ENCODE measurements around the gene AQP10. TPM values are rescaled to one million over a fixed set of nuclear protein-coding genes. Genes with fewer than 3 reads are reported as not detected.
A peak's percentile ranks its signal among the peaks of the same experiment; 100 is the strongest.
"Not testable (repeated sequence)": the region's sequence is repeated elsewhere in the genome, so short reads cannot be mapped to it uniquely, and the experiment has no call there.

Gene AQP10
- total RNA-seq, 4 donors from 2014 or later = not detected

DNA sequence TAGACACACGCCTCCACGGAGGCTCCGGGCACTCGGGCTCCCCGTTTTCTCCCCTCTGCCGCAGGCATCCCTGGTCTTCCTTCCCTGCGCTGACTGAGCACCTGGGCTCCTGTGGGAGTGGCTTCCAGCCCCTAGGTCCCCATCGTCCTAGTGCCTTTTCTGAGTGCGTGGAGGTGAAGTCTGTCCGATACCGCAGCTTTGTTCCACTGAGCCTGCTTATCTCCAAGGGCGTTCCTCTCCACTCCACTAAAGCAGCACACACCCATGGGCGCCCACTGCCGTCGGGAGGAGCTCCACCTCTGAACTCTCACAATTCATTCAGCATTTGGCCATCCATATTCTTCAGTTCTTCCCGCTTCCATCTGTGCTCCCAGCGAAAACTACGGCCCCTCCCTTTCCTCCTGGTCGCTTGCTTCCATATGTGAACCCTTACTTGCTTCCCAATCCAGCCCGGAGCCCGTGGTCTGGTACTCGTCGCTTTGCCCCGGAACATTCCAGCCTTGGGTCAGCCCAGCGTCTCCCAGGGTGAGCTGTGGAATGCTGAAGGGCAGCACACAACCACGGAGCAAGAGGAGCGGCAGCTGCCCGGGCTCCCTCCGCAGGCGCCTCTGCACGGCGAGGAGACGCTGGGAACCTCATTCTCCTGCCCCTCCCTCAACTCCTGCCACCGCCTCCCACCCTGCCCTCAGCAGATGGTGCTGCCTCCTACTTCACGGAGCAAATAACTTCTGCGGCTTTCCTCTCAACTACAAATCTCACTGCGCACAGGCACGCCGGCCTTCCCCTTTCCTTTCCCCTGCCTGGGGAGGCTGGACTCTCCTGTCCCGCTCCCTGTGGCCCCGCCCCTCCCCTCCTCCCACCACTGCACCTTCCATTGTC, 31.9 kb downstream of the AQP10 start:
- intact Hi-C loops (cut with DNase I) = loop anchor here (10.0 kb wide), 1 partner anchor 52 kb away; the partner anchor contains the start of gene IL6R
- peaks cover 18 to 19% of the 10 kb centered on the region in 2 donors for H3K36me3 ChIP-seq
- H3K9me3 ChIP-seq = no peaks in the 10 kb centered on the region
- peaks cover 6 to 15% of the 10 kb centered on the region in 2 donors for H3K4me1 ChIP-seq
- peak overlapping the region in 1 of 3 donors; percentile 18 for H3K4me3 ChIP-seq (replicated peaks in 1 of 3)
- WGBS, 2 donors = 2 to 5% methylated on average over 34 to 41 of the region's 41 CpGs
- DNase-seq = peak; percentile 68 to 74
- peak overlapping the region in 1 of 3 donors; percentile 32 for H3K27ac ChIP-seq
- TF ChIP-seq, protein P1, sequence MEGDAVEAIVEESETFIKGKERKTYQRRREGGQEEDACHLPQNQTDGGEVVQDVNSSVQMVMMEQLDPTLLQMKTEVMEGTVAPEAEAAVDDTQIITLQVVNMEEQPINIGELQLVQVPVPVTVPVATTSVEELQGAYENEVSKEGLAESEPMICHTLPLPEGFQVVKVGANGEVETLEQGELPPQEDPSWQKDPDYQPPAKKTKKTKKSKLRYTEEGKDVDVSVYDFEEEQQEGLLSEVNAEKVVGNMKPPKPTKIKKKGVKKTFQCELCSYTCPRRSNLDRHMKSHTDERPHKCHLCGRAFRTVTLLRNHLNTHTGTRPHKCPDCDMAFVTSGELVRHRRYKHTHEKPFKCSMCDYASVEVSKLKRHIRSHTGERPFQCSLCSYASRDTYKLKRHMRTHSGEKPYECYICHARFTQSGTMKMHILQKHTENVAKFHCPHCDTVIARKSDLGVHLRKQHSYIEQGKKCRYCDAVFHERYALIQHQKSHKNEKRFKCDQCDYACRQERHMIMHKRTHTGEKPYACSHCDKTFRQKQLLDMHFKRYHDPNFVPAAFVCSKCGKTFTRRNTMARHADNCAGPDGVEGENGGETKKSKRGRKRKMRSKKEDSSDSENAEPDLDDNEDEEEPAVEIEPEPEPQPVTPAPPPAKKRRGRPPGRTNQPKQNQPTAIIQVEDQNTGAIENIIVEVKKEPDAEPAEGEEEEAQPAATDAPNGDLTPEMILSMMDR (IDR thresholded peaks at IDR 0.05) = no peak
- TF ChIP-seq POLR2A (IDR thresholded peaks at IDR 0.05) = peak in 1 of 2 donors; percentile 24
- H3K27me3 ChIP-seq = no peaks in the 10 kb centered on the region

DNA sequence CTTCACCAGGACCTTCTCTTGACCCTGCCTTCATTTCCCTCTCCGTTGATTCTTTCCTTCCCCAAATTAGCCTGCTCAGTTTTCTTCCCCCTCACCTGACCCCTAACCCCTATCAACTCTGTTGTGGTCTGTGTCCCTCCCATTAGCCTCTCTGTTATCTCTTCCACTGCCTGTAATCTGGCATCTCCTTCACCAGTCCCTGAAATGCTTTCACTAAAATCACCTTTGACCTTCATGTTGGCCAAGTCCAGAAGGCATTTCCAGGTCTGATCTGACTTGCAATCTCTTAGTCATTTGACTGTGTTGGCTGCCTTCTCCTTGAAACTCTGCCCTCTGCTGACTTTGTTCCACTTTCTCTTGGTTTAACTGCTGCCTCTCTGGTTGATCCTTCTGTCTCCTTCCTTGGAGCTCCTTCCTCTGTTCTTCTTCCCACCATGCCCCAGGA, 32.6 kb downstream of the AQP10 start:
- Histone ChIP-seq H3K36me3 (peaks cover 13 to 14% of the 10 kb centered on the region in 2 donors), H3K9me3 (no peaks in the 10 kb centered on the region), H3K27me3 (no peaks in the 10 kb centered on the region), H3K4me3 (replicated peaks in 1 of 3) (peak overlapping the region in 1 of 3 donors; percentile 18), H3K4me1 (peaks cover 6 to 15% of the 10 kb centered on the region in 2 donors), H3K27ac (peak overlapping the region in 1 of 3 donors; percentile 32)
- DNase-seq = peak in 1 of 2 donors; percentile 10
- TF ChIP-seq, protein P1 (IDR thresholded peaks at IDR 0.05) = peak in 1 of 6 experiments; percentile 27
- no peak for TF ChIP-seq POLR2A (IDR thresholded peaks at IDR 0.05)
- WGBS, 2 donors = 42 to 63% methylated on average over 1 of the region's 1 CpG
- intact Hi-C loops (cut with DNase I) = loop anchor here (10.0 kb wide), 1 partner anchor 51 kb away; the partner anchor contains the start of gene IL6R

DNA sequence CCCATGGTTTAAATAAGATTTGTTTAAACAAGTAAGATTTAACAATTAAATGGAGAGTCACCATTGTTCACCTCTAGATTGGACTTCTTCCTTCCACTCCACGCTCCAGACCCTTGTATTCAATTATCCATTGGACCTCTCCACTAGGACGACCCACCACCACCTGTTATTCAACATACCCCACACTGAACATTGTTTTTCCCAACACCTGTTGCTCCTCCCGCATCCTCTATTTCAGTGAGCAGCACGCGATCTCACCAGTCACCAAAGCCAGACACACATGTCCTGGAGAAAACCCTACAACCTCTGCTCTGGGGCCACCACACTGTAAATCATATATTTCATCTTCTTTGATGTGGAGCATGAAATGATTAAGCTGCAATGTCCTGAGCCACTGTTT, 33.1 kb downstream of the AQP10 start:
- H3K36me3 ChIP-seq = peaks cover 8 to 10% of the 10 kb centered on the region in 2 donors
- no peaks in the 10 kb centered on the region for H3K9me3 ChIP-seq
- no peak overlapping the region for H3K27ac ChIP-seq
- intact Hi-C loops (cut with DNase I) = loop anchor here (10.0 kb wide), 1 partner anchor 51 kb away; the partner anchor contains the start of gene IL6R
- H3K4me1 ChIP-seq = peaks cover 6 to 15% of the 10 kb centered on the region in 2 donors
- no peaks in the 10 kb centered on the region for H3K27me3 ChIP-seq
- no peak for TF ChIP-seq POLR2A (IDR thresholded peaks at IDR 0.05)
- TF ChIP-seq, protein P1 (IDR thresholded peaks at IDR 0.05) = no peak
- H3K4me3 ChIP-seq (replicated peaks in 1 of 3) = no peak overlapping the region
- DNase-seq = no peak
- 95 to 96% methylated on average over 5 of the region's 5 CpGs for WGBS, 2 donors

DNA sequence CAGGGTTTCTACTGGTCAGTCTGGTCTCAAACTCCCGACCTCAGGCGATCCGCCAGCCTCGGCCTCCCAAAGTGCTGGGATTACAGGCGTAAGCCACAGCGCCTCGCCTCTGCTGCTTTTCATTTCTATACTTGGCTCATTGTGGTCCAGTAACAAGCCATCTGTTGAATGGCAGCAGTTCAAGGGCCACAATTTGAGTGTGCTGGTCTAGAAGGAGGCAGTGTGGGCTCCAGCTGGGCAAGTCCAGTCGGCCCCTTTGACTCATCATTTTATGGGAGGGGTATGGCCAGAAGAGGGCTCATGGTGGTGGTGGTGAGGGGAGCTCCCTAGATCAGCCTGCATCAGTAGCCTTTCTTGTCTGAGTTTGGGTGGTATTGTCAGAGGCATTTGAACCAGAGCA, 37.6 kb downstream of the AQP10 start:
- TF ChIP-seq POLR2A (IDR thresholded peaks at IDR 0.05) = no peak
- TF ChIP-seq, protein P1 (IDR thresholded peaks at IDR 0.05) = no peak
- H3K36me3 ChIP-seq = no peaks in the 10 kb centered on the region
- H3K4me1 ChIP-seq = peaks cover 0 to 2% of the 10 kb centered on the region in 2 donors
- no peak overlapping the region for H3K4me3 ChIP-seq (replicated peaks in 1 of 3)
- WGBS, 2 donors = 94 to 96% methylated on average over 8 of the region's 8 CpGs
- H3K9me3 ChIP-seq = no peaks in the 10 kb centered on the region
- intact Hi-C loops (cut with DNase I) = loop anchor here (10.0 kb wide), 1 partner anchor 46 kb away; the partner anchor contains the start of gene IL6R
- no peaks in the 10 kb centered on the region for H3K27me3 ChIP-seq
- DNase-seq = no peak
- H3K27ac ChIP-seq = no peak overlapping the region

DNA sequence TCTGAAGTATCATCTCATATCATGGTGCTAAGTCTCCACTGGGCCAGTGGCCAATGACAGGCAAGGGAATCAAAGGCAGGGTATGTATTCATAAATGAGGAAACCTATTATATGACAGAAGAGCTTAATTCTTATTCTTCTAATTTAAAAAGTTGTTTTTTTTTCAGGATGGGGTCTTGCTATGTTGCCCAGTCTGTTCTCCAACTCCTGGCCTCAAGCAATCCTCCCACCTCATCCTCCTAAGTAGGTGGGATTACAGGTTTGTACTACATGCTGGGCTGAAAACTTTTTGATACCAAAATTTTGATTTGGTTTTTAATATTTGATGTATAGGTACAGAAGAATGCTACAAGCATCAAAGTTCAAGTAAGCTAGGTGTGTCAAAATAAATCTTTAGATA, 39.4 kb downstream of the AQP10 start:
- DNase-seq = no peak
- Histone ChIP-seq H3K4me1 (no peaks in the 10 kb centered on the region), H3K27ac (no peak overlapping the region), H3K9me3 (no peaks in the 10 kb centered on the region), H3K4me3 (replicated peaks in 1 of 3) (no peak overlapping the region), H3K27me3 (no peaks in the 10 kb centered on the region), H3K36me3 (no peaks in the 10 kb centered on the region)
- intact Hi-C loops (cut with DNase I) = no loop called here
- no peak for TF ChIP-seq POLR2A (IDR thresholded peaks at IDR 0.05)
- TF ChIP-seq, protein P1 (IDR thresholded peaks at IDR 0.05) = no peak

DNA sequence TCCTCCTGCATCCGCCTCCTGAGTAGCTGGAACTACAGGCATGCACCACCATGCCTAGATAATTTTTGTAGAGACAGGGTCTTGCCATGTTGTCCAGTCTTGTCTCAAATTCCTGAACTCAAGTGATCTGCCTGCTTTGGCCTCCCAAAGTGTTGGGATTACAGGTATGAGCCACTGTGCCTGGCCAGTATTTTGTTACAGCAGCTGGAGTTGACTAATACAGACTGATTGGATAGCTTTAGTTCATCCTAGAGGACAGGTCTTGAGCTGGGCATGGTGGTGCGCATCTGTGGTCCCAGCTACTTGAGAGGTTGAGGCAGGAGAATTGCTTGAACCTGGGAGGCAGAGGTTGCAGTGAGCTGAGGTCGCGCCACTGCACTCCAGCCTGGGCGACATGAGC, 40.0 kb downstream of the AQP10 start:
- H3K36me3 ChIP-seq; H3K9me3 ChIP-seq; intact Hi-C loops (cut with DNase I); H3K27me3 ChIP-seq; DNase-seq; H3K27ac ChIP-seq; H3K4me3 ChIP-seq (replicated peaks in 1 of 3); H3K4me1 ChIP-seq: not testable (repeated sequence)
- 87 to 88% methylated on average over 5 of the region's 5 CpGs for WGBS, 2 donors

Data from thyroid gland (tissue), 4 donors.